ENCODE measurements around the gene UMODL1.

DNA sequence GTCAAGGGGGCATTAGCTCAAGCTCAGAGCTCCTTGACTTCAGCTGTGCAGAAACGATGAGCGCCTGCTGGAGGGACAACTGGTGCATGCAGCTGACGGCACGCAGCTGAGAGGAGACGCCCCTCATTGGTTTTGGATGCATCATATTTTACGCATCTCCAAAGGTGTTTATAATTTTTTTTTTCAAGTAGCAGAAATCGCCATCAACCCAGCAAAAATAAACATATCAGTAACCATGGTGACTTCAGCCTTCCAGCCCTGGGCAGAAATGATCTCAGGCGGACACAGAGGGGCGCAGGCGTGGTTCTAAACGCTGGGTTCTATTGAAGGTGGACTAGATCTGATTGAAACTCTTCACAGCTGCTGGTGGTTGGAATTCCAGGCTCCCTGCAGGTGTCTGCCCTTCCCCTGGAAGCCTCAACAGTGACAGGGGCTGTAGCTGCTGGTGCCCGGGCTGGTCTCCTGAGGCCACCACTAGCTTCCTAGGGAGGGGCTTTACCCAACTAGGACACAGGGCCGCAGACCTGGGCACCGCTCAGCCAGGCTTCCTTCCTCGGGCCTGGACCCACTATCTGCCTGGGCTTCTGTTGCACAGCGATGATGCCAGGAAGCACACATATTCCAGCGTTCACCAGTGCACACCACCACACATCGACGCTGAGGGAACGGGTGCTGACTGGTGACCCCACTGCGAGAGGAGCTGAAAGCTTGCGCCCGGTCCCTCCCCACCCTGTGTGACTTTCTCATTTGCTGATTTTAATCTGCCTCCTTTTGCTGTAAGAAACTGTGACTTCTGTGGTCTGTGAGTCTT, 84.1 kb downstream of the UMODL1 start:
- no peak for TF ChIP-seq GATA3 (IDR thresholded peaks at IDR 0.05; ENCODE audit: low read depth, low read length)
- TF ChIP-seq GATA2 (IDR thresholded peaks at IDR 0.05; ENCODE audit: low read depth, low read length): no peak

Data from SH-SY5Y (cell line).